Measurements from ENCODE around the gene KRTAP1-1.
"Not testable (repeated sequence)": the region's sequence is repeated elsewhere in the genome, so short reads cannot be mapped to it uniquely, and the experiment has no call there.

The KRTAP1-1 gene

DNA sequence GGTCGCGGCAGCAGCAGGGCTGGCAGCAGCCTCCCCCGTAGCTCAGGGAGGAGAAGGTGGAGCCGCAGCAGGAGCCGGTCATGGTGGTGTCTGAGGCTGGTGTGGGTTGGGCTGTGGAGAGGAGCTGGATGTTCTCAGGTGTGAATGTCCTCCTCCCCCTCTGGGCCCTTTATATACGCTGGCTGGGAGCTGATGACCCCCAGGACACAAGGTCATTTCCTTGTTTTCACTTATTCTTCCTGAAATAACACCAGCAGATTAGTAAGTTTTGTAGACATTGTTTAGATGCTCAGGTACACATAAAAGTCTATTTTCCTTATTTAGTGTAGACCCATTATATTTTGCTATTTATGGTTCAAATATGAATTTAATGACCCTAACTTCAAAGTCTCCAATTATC lies 13.9 kb upstream of the KRTAP1-1 start, which contains the start of gene KRTAP2-2:
TSS of gene KRTAP2-2 (minus strand) at position 101 of the 400 bp plus-strand sequence. CDS start at position 82, 19 bp downstream.
- not testable (repeated sequence) for DNase-seq (ENCODE audit: low read depth)

- DNase-seq (ENCODE audit: low read depth) = not testable (repeated sequence)
These were observed 13.3 kb upstream of the KRTAP1-1 start for GRCh38 chr17:41054556-41054955.

DNA sequence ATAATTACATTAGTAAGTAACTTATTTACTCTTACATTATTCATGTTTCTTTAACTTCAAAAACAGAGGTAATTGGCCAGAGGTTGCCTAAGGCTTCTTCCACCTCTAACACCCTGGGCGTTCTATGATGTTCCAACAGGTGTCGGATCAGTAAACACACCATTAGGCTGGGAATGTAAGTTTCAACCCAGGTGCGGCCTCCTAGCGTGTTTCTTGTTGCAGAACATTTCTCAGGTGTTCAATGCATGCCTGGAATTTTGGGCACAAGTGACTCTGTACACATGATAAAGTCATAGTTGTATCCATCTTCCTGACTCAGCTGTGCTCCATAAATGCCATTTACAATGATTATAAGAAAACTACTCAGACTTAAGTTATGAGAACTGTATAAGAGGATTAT lies 12.8 kb upstream of the KRTAP1-1 start:
- no peak for DNase-seq (ENCODE audit: low read depth)

GRCh38 chr17:41052566-41052965 lies 11.3 kb upstream of the KRTAP1-1 start:
- no peak for DNase-seq (ENCODE audit: low read depth)

- DNase-seq (ENCODE audit: low read depth) = no peak
These were observed 7.9 kb upstream of the KRTAP1-1 start for GRCh38 chr17:41049110-41049509.

DNA sequence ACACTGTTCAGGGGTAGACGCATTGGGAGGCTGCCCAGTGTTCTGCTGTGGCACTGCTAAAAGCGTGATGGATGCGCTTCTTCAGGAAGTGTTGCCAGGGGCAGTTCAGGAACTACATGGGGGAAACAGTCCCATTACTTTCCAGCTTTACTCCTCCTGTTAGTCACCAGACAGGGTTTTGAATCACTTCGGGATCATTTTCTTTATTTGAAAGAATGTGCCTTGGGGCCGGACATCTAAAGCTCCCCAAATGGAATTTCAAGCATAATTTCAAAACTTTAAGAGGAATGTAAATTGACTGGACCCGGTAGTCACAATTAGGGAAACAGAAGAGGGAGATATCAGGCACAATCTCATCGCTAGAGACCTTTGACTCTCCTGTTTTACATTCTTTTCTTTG lies 7.2 kb upstream of the KRTAP1-1 start:
- DNase-seq (ENCODE audit: low read depth) = no peak

DNA sequence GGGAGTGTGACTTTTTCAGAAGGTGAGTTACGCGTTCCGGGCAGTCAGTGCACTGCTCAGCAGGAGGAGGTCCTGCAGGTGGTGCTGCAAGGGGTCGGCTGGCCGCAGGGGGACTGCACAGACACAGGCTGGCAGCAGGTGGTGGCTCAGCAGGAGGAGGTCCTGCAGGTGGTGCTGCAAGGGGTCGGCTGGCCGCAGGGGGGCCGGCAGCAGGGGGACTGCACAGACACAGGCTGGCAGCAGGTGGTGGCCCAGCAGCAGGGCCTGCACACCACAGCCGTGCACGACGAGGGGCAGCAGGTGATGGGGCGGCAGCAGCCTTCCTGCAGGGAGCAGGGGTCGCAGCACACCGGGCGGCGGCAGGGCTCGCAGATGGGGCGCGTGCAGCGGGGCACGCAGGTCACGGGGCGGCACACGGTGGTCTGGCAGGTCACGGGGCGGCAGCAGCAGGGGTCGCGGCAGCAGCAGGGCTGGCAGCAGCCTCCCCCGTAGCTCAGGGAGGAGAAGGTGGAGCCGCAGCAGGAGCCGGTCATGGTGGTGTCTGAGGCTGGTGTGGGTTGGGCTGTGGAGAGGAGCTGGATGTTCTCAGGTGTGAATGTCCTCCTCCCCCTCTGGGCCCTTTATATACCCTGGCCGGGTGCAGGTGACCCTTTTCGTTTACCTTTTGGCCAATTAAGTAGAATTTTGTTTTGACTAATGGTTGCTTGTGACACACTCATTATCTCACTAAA lies 5.7 kb upstream of the KRTAP1-1 start, which contains the start of gene KRTAP2-1:
TSS of gene KRTAP2-1 (minus strand) at position 582 of the 731 bp plus-strand sequence. CDS start at position 533, 49 bp downstream.
- not testable (repeated sequence) for DNase-seq (ENCODE audit: low read depth)

DNA sequence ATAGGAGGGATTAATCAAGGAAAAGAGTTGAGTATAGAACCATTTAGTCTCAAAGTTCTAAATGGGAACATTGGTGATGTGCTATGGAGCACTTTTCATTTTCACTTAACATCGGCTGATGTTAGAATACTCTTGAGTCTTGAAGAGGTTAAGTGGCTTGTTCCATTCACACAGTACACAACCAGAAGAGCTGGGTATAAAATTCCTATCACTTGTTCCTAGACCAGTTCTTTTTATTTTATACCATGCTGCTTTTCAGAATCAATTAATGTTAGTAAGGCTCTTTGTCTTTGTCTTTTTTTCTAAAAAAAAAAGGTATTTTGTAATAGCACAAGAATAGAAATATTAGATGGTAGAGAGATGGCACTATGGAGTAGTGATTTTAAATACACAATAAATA lies 1.7 kb upstream of the KRTAP1-1 start:
- no peak for DNase-seq (ENCODE audit: low read depth)

DNA sequence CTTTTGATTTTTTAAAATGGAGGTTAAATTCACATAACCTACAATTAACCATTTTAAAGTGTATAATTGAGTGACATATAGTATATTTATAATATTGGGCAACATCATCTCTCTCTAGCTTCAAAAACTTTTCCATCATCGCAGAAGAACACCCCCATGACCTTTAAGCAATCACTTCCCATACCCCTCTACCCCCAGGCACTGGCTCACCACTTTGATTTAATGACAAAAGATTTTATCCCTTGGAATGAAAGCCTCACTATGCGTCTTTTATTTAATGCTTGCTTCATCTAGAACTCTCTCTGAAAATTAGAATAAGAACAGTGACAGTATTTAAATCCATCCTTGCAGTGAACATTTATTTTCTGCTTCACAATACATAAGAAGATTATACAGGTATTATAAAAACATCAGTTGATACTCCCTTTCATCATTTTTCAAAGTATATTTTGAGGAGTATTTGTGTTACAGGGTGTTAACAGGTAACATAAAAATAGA lies 3.3 kb downstream of the KRTAP1-1 start:
- no peak for DNase-seq (ENCODE audit: low read depth)

DNA sequence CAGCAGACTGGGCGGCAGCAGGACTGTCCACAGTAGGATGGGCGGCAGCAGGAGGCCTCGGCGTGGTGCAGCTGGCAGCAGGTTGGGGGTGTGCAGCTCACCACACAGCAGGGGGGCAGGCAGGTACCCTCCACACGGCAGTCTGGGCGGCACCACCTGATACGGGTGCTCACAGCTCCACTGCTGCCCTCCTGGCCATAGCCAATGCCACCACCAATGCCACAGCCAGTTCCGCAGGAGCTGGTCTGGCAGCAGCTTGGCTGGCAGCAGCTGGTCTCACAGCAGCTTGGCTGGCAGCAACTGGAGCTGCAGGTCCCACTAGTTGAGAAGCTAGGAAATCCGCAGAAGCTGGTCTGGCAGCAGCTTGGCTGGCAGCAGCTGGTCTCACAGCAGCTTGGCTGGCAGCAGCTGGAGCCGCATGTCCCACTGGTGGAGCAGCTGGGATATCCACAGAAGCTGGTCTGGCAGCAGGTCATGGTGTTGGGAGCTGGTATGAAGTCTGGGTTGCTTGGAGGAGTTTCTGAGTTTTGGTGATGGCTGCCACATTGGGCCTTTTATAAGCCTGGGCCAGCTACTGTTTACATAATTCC lies 6.8 kb downstream of the KRTAP1-1 start, which contains the start of gene KRTAP1-3:
TSS of gene KRTAP1-3 (minus strand) at position 529 of the 590 bp plus-strand sequence. CDS start at position 476, 53 bp downstream.
- not testable (repeated sequence) for DNase-seq (ENCODE audit: low read depth)

DNA sequence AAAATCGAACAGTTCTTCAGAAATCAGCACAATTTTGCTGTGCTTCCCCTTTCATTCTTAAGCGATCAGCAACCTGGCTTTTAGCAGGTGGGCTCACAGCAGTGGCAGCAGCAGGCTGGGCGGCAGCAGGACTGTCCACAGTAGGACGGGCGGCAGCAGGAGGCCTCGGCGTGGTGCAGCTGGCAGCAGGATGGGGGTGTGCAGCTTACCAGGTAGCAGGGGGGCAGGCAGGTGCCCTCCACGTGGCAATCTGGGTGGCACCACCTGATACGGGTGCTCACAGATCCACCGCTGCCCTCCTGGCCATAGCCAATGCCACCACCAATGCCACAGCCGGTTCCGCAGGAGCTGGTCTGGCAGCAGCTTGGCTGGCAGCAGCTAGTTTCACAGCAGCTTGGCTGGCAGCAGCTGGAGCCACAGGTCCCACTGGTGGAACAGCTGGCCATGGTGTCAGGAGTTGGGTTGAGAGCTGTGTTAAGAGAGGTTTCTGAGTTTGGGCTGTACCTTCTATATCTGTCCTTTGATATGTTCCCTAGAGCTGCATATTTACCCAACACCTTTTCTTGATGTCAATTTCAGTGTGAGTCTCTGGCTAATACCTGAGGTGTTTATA lies 11.5 kb downstream of the KRTAP1-1 start, which contains the start of gene KRTAP1-4:
TSS of gene KRTAP1-4 (minus strand) at position 563 of the 613 bp plus-strand sequence. CDS start at position 446, 117 bp downstream.
- no peak for DNase-seq (ENCODE audit: low read depth)

GRCh38 chr17:41026715-41027471 lies 14.4 kb downstream of the KRTAP1-1 start, which contains the start of gene KRTAP1-5:
TSS of gene KRTAP1-5 (minus strand) at chr17:41027208. CDS start at chr17:41027155, 53 bp downstream.
- DNase-seq (ENCODE audit: low read depth) = no peak

- DNase-seq (ENCODE audit: low read depth) = no peak
These were observed 16.6 kb downstream of the KRTAP1-1 start for GRCh38 chr17:41024697-41025096.

DNA sequence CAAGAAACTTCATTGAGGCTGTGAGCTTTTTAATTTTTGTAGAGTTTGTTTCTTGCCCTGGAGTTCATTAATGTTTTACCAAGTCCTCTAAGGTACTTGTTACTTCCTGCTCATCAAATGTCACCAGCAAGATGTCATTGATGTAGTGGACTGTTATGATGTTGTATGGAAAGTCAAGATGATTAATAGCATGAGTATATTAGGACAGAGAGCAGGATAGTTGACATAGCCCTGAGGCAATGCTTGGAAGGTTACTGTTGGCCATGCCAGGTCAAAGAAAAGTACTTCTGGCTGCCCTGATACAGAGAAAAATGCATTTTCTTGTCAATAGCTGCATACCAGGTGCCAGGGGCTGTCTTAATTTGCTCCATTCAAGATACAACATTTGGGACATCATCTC lies 20.9 kb downstream of the KRTAP1-1 start:
- DNase-seq (ENCODE audit: low read depth) = no peak

DNA sequence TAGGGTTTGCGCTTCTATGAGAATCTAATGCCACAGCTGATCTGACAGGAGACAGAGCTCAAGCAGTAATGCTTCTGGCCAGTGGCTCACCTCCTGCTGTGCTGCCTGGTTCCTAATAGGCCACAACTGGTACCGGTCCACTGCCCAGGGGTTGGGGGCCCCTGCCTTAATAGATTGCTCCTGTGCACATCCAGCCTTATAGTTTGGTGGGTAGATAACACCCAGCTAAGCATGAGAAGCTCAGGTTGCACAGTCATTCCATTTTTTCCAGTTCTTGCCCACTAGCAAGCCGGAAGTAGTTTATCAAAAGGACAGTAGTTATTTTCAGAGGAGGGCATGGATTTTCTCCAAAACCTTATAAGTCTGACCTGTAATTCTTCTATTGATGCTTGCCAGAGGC lies 21.8 kb downstream of the KRTAP1-1 start:
- no peak for DNase-seq (ENCODE audit: low read depth)

DNA sequence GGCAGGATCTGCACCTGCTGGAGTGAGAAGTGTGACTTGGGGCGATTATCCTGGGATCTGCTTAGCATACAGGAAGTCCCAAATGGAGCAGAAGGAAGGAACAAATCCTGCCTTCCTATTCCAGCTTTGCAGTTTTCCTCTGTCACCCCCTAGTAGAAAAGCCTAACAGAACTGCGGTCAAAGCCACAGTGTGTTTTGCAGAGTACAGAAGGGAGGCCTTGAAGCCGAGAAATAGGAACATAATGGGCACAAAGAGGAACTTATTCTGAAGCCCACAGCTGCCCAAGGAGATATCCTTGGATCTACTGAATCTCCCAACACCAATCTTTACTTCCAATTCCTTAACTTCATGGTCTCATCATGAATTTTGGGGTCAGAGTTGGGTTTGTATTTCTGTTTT lies 22.7 kb downstream of the KRTAP1-1 start:
- no peak for DNase-seq (ENCODE audit: low read depth)

GRCh38 chr17:41016578-41017215 lies 24.6 kb downstream of the KRTAP1-1 start:
- no peak for DNase-seq (ENCODE audit: low read depth)

DNA sequence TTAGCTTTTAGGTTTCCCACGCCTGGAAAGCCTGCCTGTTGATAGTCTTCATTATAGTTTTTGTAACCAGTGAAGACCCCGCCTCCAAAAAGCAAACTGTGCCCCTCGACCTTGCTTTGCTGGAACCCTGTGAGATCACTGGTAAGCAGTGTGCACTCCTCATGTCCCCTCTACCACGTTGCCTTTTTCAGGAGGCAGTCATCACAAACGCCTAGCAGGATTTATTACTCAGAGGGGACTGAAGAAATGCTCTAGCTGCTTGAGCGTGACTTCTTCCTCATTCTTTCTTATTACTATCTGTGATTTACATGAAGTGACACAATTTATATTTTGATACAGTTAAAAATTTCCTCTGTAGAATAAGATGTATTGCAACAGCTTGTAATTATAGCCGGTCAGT lies 25.8 kb downstream of the KRTAP1-1 start:
- no peak for DNase-seq (ENCODE audit: low read depth)

- no peak for DNase-seq (ENCODE audit: low read depth)
These were observed 27.6 kb downstream of the KRTAP1-1 start for GRCh38 chr17:41013606-41014005.

GRCh38 chr17:41013181-41013580 lies 28.1 kb downstream of the KRTAP1-1 start:
- no peak for DNase-seq (ENCODE audit: low read depth)

Measured in stimulated activated CD8-positive, alpha-beta memory T cell treated with anti-CD3 and anti-CD28 coated beads, Interleukin-4, amount 100 ng/mL, for 24 hours (primary cell).